GM23338 (cell line): ENCODE measurements around the gene SFMBT2. TPM values are rescaled to one million over a fixed set of nuclear protein-coding genes. Genes with fewer than 3 reads are reported as not detected.

Experiments
- ATAC-seq: fragments of 200-7000 bp; cut with Tn5 transposase; 3 replicates; pipeline ENCODE4 v1.9.1; 2020
- DNase-seq: peaks from one replicate; pipeline ENCODE4 v3.0.0-alpha.2; 2015; ENCODE audit warnings: low spot score
- H2AFZ ChIP-seq: fragments of 200-600 bp; sonication (generic); 2 replicates; pipeline ENCODE4 v1.8.0; 2016; ENCODE audit warnings: antibody characterized with exemption, mild to moderate bottlenecking, moderate library complexity
- H3F3A ChIP-seq: fragments of 200-600 bp; sonication (generic); replicated peaks from 2 replicates; pipeline ENCODE4 v1.8.0; 2017; ENCODE audit warnings: antibody characterized with exemption, mixed run types, low read depth
- H3K27ac ChIP-seq: fragments of 200-600 bp; sonication (generic); 2 replicates; pipeline ENCODE4 v1.6.1; 2016; ENCODE audit warnings: low read depth
- H3K27me3 ChIP-seq: fragments of 200-600 bp; sonication (generic); 2 replicates; pipeline ENCODE4 v1.8.0; 2016; ENCODE audit warnings: mild to moderate bottlenecking, mixed run types, moderate library complexity; ENCODE audit not compliant: insufficient read depth
- H3K36me3 ChIP-seq: fragments of 200-600 bp; sonication (generic); 2 replicates; pipeline ENCODE4 v1.8.0; 2016; ENCODE audit warnings: mild to moderate bottlenecking; ENCODE audit not compliant: insufficient read depth
- H3K4me1 ChIP-seq: fragments of 200-600 bp; sonication (generic); 2 replicates; pipeline ENCODE4 v1.8.0; 2016; ENCODE audit warnings: mild to moderate bottlenecking, moderate library complexity; ENCODE audit not compliant: insufficient read depth
- H3K4me2 ChIP-seq: fragments of 200-600 bp; sonication (generic); 2 replicates; pipeline ENCODE4 v1.7.1; 2017; ENCODE audit warnings: mixed run types
- H3K4me3 ChIP-seq: fragments of 200-600 bp; sonication (generic); 2 replicates; pipeline ENCODE4 v1.6.1; 2016; ENCODE audit warnings: mixed run types
- H3K79me2 ChIP-seq: fragments of 200-600 bp; sonication (generic); replicated peaks from 2 replicates; pipeline ENCODE4 v1.8.0; 2017; ENCODE audit warnings: mild to moderate bottlenecking; ENCODE audit not compliant: insufficient read depth
- H3K9me2 ChIP-seq: fragments of 200-600 bp; sonication (generic); 2 replicates; pipeline ENCODE4 v1.8.0; 2017; ENCODE audit not compliant: insufficient read depth
- H4K20me1 ChIP-seq: fragments of 200-600 bp; sonication (generic); replicated peaks from 2 replicates; pipeline ENCODE4 v1.8.0; 2017; ENCODE audit warnings: mild to moderate bottlenecking; ENCODE audit not compliant: insufficient read depth
- H3K27ac Mint-ChIP-seq: 2 replicates; pipeline ENCODE4 v1.8.0; 2020; ENCODE audit warnings: inconsistent platforms, mild to moderate bottlenecking, moderate library complexity, mixed read lengths
- H3K27me3 Mint-ChIP-seq: 3 replicates; pipeline ENCODE4 v1.8.0; 2022; ENCODE audit warnings: low read depth, mild to moderate bottlenecking, moderate library complexity, mixed read lengths, inconsistent platforms; ENCODE audit not compliant: insufficient read depth, poor library complexity
- H3K36me3 Mint-ChIP-seq: 3 replicates; pipeline ENCODE4 v1.8.0; 2021; ENCODE audit warnings: low read depth, mild to moderate bottlenecking, inconsistent platforms, moderate library complexity, mixed read lengths
- H3K4me1 Mint-ChIP-seq: 3 replicates; pipeline ENCODE4 v1.8.0; 2020; ENCODE audit warnings: mild to moderate bottlenecking, inconsistent platforms, mixed read lengths
- H3K4me3 Mint-ChIP-seq: 3 replicates; pipeline ENCODE4 v1.8.0; 2021; ENCODE audit warnings: moderate library complexity, mild to moderate bottlenecking, inconsistent platforms, mixed read lengths
- H3K9me3 Mint-ChIP-seq: 3 replicates; pipeline ENCODE4 v1.8.0; 2020; ENCODE audit warnings: moderate library complexity, mild to moderate bottlenecking, inconsistent platforms, mixed read lengths
- CREB1 ChIP-seq: fragments of 250-450 bp; sonication (Bioruptor Pico); IDR thresholded peaks from 2 replicates; pipeline ENCODE4 v1.5.0; 2020; ENCODE audit warnings: low read depth, mild to moderate bottlenecking, moderate library complexity
- CTCF ChIP-seq, 2 experiments: fragments of 200-600 bp in 1 of 2; sonication (generic) in 1 of 2; conservative IDR thresholded peaks; 2 replicates each; pipeline versions ENCODE4 v1.5.1 to v1.6.1; 2016 to 2017; ENCODE audit warnings: antibody characterized with exemption in 2 of 2, low read depth in 2 of 2, mild to moderate bottlenecking in 2 of 2, moderate library complexity in 1 of 2
- EZH2 ChIP-seq: fragments of 200-600 bp; sonication (generic); IDR thresholded peaks from one replicate; pipeline ENCODE4 v1.8.0; 2017; ENCODE audit warnings: antibody characterized with exemption, mild to moderate bottlenecking, low read depth; ENCODE audit not compliant: unreplicated experiment
- EZH2phosphoT487 ChIP-seq: fragments of 200-600 bp; sonication (generic); IDR thresholded peaks from one replicate; pipeline ENCODE4 v1.8.1; 2018; ENCODE audit warnings: antibody characterized with exemption; ENCODE audit not compliant: unreplicated experiment
- JUNB ChIP-seq: IDR thresholded peaks from one replicate; pipeline ENCODE4 v1.6.1; 2016; ENCODE audit warnings: antibody characterized with exemption; ENCODE audit not compliant: unreplicated experiment
- NANOG ChIP-seq: IDR thresholded peaks from 2 replicates; pipeline ENCODE4 v1.6.1; 2016; ENCODE audit warnings: antibody characterized with exemption, borderline replicate concordance
- POLR2AphosphoS5 ChIP-seq: IDR thresholded peaks from 2 replicates; pipeline ENCODE4 v1.6.1; 2016; ENCODE audit warnings: antibody characterized with exemption, low read depth
- REST ChIP-seq: IDR thresholded peaks from one replicate; pipeline ENCODE4 v1.6.1; 2018; ENCODE audit warnings: antibody characterized with exemption; ENCODE audit not compliant: unreplicated experiment
- STAT1 ChIP-seq: IDR thresholded peaks from one replicate; pipeline ENCODE4 v1.6.1; 2016; ENCODE audit warnings: antibody characterized with exemption; ENCODE audit not compliant: unreplicated experiment
- ZNF114 ChIP-seq: fragments of 250-450 bp; sonication (Bioruptor Pico); IDR thresholded peaks from 2 replicates; pipeline ENCODE4 v1.5.0; 2020; ENCODE audit warnings: mild to moderate bottlenecking, moderate library complexity
- ZNF331 ChIP-seq: fragments of 250-450 bp; sonication (Bioruptor Pico); IDR thresholded peaks from 2 replicates; pipeline ENCODE4 v1.5.0; 2020; ENCODE audit warnings: low read depth, mild to moderate bottlenecking, moderate library complexity
- ZNF462 ChIP-seq: fragments of 250-450 bp; sonication (Bioruptor Pico); IDR thresholded peaks from 2 replicates; pipeline ENCODE4 v1.5.0; 2020; ENCODE audit warnings: mild to moderate bottlenecking, moderate library complexity
- polyA plus RNA-seq: library from polyadenylated mRNA; unstranded; fragments of >200 nt; fragmentation: Nextera tagmentation; extraction: Ambion mirVana; gene quantifications from 2 replicates; pipeline ENCODE4 v1.2.1, GENCODE V29; 2016
- total RNA-seq: library from RNA; depleted of rRNA; stranded (reverse); fragments of >200 nt; shearing (Covaris generic); gene quantifications from 2 replicates; pipeline ENCODE4 v1.2.3, GENCODE V29; 2014
- TF ChIP-seq, protein P1 (sequence below): IDR thresholded peaks from 2 replicates; pipeline ENCODE4 v1.6.1; 2016; ENCODE audit warnings: antibody characterized with exemption

The SFMBT2 gene
- total and polyA plus RNA-seq, 2 experiments from 2014 or later, result 2.7 to 6.7 TPM

GRCh38 chr10:7192061-7192460 is 218.8 kb downstream of the SFMBT2 start:
- Histone ChIP-seq H3K79me2 (no peaks in the 10 kb centered on the region), H2AFZ (no peak overlapping the region), H3K36me3 (no peaks in the 10 kb centered on the region), H3K4me1 (no peaks in the 10 kb centered on the region; the same call in 1 of the 2 replicates), H3K9me2 (no peaks in the 10 kb centered on the region; the same call in 1 of the 2 replicates), H3K4me2 (no peak overlapping the region), H3F3A (no peaks in the 10 kb centered on the region), H3K4me3 (no peak overlapping the region), H3K27ac (no peak overlapping the region), H4K20me1 (no peaks in the 10 kb centered on the region), H3K27me3 (no peaks in the 10 kb centered on the region)
- Mint-ChIP-seq H3K36me3 (peaks cover 23% of the 10 kb centered on the region), H3K9me3 (peaks cover 10% of the 10 kb centered on the region; the same call in 2 of the 3 replicates), H3K27me3 (peaks cover 5% of the 10 kb centered on the region), H3K4me3 (no peak overlapping the region), H3K4me1 (no peaks in the 10 kb centered on the region), H3K27ac (no peak overlapping the region)
- ATAC-seq (no peak), DNase-seq (no peak)
- no peak for TF ChIP-seq ZNF331 (CRISPR knock-in tag)
- TF ChIP-seq CTCF (conservative IDR thresholded peaks at IDR 0.05; ENCODE audit: low read depth in 2 of 2), result no peak
- no peak for TF ChIP-seq NANOG
- no peak for TF ChIP-seq EZH2
- no peak for TF ChIP-seq EZH2phosphoT487
- no peak for TF ChIP-seq ZNF114 (CRISPR knock-in tag)
- TF ChIP-seq POLR2AphosphoS5, result no peak
- no peak for TF ChIP-seq REST
- no peak for TF ChIP-seq ZNF462 (CRISPR knock-in tag)
- TF ChIP-seq STAT1, result no peak
- TF ChIP-seq, protein P1, sequence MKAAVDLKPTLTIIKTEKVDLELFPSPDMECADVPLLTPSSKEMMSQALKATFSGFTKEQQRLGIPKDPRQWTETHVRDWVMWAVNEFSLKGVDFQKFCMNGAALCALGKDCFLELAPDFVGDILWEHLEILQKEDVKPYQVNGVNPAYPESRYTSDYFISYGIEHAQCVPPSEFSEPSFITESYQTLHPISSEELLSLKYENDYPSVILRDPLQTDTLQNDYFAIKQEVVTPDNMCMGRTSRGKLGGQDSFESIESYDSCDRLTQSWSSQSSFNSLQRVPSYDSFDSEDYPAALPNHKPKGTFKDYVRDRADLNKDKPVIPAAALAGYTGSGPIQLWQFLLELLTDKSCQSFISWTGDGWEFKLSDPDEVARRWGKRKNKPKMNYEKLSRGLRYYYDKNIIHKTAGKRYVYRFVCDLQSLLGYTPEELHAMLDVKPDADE, result no peak
- TF ChIP-seq JUNB, result no peak
- TF ChIP-seq CREB1 (CRISPR knock-in tag), result no peak
